ENCODE data around the gene NELFB.

DNA sequence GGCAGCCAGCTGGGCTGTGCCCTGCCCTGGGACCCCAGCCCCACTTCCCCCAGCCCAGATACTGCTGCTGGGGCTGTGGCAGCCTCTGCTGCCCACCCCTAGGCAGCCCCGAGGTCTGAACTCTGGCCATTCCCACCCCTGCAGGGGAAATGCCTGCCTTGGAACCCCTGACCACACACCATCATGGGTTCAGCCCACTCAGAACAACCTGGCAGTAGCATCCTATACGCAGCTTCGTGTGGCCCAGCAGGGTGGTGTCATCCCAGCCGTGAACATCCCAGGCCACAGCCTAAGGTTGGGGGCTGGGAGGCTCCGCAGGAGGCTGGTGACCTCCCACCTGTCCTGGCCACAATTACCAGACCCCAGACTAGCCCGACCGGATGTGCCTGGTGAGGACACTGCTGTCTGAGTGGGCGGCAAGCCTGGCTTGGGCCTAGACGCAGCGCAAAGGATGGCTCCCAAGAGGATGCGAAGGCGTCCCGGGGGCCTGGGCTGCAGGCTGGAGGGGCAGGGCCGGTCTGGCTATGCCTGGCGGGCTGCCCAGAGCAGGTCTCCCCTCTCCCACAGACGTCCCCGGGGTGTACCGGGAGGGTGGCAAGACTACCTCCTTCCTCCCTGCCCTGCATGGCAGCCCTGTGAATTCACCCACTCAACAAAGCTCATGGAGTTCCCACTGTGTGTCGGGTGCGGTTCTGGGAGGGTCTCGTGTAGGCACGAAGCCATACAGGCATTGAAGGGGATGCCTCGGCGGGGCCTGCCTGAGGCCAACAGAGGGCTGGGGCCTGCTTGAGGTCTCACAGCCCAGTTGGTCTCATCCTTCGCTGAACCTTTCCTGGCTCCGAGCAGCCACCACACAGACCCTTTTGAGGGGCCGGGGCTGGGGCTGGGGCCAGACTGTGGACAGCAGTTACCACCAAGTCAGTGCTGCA, 25.9 kb upstream of the NELFB start:
- TF ChIP-seq, protein P1, sequence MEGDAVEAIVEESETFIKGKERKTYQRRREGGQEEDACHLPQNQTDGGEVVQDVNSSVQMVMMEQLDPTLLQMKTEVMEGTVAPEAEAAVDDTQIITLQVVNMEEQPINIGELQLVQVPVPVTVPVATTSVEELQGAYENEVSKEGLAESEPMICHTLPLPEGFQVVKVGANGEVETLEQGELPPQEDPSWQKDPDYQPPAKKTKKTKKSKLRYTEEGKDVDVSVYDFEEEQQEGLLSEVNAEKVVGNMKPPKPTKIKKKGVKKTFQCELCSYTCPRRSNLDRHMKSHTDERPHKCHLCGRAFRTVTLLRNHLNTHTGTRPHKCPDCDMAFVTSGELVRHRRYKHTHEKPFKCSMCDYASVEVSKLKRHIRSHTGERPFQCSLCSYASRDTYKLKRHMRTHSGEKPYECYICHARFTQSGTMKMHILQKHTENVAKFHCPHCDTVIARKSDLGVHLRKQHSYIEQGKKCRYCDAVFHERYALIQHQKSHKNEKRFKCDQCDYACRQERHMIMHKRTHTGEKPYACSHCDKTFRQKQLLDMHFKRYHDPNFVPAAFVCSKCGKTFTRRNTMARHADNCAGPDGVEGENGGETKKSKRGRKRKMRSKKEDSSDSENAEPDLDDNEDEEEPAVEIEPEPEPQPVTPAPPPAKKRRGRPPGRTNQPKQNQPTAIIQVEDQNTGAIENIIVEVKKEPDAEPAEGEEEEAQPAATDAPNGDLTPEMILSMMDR (IDR thresholded peaks at IDR 0.05 in 8 of 11, conservative IDR thresholded peaks at IDR 0.05 in 3 of 11): no peak
- no peak for TF ChIP-seq POLR2A (IDR thresholded peaks at IDR 0.05)

Data from spleen (tissue), 7 donors.